ENCODE data around the gene PLEKHM3.

DNA sequence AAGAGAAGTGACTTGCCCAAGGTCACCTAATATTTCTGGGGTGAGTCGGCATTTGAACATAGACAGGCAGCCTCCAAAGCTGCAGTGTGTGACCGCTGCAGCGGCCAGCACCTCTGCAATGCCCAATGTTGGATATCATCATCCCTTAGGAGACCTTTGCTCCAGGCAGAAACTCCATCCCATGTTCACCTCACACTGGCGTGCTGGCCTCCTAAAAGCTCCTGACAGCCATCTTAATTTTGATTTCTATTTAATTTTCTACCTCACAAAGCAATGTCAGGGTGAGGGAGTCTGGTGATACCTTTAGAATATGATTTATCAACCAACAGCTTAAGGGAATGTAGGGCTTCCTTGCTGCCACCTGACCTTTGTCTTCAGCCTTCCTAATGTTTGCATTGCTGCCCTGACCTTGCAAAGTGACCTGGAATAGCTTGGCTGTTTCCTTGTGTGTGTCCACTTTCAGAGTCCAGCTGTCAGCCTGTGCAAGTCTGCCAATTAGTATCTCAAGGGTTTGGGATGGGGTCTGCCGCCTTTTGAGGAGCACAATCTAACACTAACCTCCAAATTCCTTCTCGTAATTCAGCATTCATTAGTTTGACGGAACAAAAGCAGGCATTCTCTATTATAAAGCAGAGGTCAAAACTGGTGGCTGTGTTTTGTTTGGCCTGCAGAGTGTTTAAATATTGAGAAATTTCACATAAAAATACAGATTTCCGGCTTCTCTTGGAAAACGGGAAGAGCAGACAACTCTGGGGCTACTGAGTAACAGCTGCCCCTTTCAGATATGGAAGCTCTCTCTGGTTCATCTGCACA is 127.6 kb downstream of the PLEKHM3 start:
- TF ChIP-seq, protein P1, sequence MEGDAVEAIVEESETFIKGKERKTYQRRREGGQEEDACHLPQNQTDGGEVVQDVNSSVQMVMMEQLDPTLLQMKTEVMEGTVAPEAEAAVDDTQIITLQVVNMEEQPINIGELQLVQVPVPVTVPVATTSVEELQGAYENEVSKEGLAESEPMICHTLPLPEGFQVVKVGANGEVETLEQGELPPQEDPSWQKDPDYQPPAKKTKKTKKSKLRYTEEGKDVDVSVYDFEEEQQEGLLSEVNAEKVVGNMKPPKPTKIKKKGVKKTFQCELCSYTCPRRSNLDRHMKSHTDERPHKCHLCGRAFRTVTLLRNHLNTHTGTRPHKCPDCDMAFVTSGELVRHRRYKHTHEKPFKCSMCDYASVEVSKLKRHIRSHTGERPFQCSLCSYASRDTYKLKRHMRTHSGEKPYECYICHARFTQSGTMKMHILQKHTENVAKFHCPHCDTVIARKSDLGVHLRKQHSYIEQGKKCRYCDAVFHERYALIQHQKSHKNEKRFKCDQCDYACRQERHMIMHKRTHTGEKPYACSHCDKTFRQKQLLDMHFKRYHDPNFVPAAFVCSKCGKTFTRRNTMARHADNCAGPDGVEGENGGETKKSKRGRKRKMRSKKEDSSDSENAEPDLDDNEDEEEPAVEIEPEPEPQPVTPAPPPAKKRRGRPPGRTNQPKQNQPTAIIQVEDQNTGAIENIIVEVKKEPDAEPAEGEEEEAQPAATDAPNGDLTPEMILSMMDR (IDR thresholded peaks at IDR 0.05), result no peak
- peak; percentile 40 for TF ChIP-seq POLR2A (IDR thresholded peaks at IDR 0.05)

Measured in right lobe of liver (tissue), 4 donors.